ENCODE data around the gene PER1.

The PER1 gene

GRCh38 chr17:8166731-8167130, 14.5 kb upstream of the PER1 start:
- no peak for DNase-seq (ENCODE audit: low read depth in 3 of 3)

GRCh38 chr17:8164815-8165131, 12.6 kb upstream of the PER1 start:
- DNase-seq (ENCODE audit: low read depth in 3 of 3), result no peak

- peak; percentile 46 to 82 (median 62) for DNase-seq (ENCODE audit: low read depth in 3 of 3)
Measured at GRCh38 chr17:8163978-8164814, 12.0 kb upstream of the PER1 start.

GRCh38 chr17:8162997-8163977, 11.1 kb upstream of the PER1 start:
- no peak for DNase-seq (ENCODE audit: low read depth in 3 of 3)

- DNase-seq (ENCODE audit: low read depth in 3 of 3), result peak; percentile 62 to 73 (median 65)
Measured at GRCh38 chr17:8162233-8162996, 10.2 kb upstream of the PER1 start, which contains the start of gene VAMP2. VAMP2 (minus strand) TSS chr17:8162948; CDS start chr17:8162879, 69 bp downstream.

GRCh38 chr17:8161289-8162232, 9.4 kb upstream of the PER1 start:
- DNase-seq (ENCODE audit: low read depth in 3 of 3), result no peak

- DNase-seq (ENCODE audit: low read depth in 3 of 3), result no peak
Measured at GRCh38 chr17:8160741-8161221, 8.6 kb upstream of the PER1 start.

- no peak for DNase-seq (ENCODE audit: low read depth in 3 of 3)
Measured at GRCh38 chr17:8160224-8160577, 8.0 kb upstream of the PER1 start.

GRCh38 chr17:8159459-8160223, 7.4 kb upstream of the PER1 start:
- DNase-seq (ENCODE audit: low read depth in 3 of 3), result no peak

- DNase-seq (ENCODE audit: low read depth in 3 of 3), result no peak
Measured at GRCh38 chr17:8159032-8159400, 6.8 kb upstream of the PER1 start.

- peak; percentile 70 to 88 (median 87) for DNase-seq (ENCODE audit: low read depth in 3 of 3)
Measured at GRCh38 chr17:8158267-8159031, 6.2 kb upstream of the PER1 start.

GRCh38 chr17:8156246-8156992, 4.2 kb upstream of the PER1 start:
- peak; percentile 100 for DNase-seq (ENCODE audit: low read depth in 3 of 3)

GRCh38 chr17:8155996-8156245, 3.7 kb upstream of the PER1 start:
- DNase-seq (ENCODE audit: low read depth in 3 of 3), result no peak

- DNase-seq (ENCODE audit: low read depth in 3 of 3), result no peak
Measured at GRCh38 chr17:8155231-8155995, 3.2 kb upstream of the PER1 start.

GRCh38 chr17:8154608-8155155, 2.5 kb upstream of the PER1 start:
- no peak for DNase-seq (ENCODE audit: low read depth in 3 of 3)

- peak; percentile 77 to 91 (median 82) for DNase-seq (ENCODE audit: low read depth in 3 of 3)
Measured at GRCh38 chr17:8153957-8154607, 1.9 kb upstream of the PER1 start.

- DNase-seq (ENCODE audit: low read depth in 3 of 3), result peak in 2 of 3 experiments; percentile 55 to 67
Measured at GRCh38 chr17:8153525-8153956, 1.3 kb upstream of the PER1 start.
